ENCODE results near the gene ERN2.

DNA sequence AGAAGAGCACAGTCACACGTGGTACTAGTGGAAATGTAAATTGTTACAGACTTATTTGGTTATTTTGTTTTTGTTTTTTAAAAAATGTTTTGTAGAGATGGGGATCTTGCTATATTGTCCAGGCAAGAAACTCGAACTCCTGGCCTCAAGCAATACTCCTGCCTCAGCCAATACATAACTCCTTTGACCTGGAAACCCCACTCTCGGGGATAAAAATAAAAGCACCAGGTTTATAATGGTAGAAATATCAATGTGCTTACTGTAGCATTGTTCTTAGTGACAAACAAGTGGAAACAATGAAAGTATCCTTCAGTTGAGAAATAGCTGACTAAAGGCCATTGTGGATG lies 11.7 kb upstream of the ERN2 start:
- TF ChIP-seq, protein P1, sequence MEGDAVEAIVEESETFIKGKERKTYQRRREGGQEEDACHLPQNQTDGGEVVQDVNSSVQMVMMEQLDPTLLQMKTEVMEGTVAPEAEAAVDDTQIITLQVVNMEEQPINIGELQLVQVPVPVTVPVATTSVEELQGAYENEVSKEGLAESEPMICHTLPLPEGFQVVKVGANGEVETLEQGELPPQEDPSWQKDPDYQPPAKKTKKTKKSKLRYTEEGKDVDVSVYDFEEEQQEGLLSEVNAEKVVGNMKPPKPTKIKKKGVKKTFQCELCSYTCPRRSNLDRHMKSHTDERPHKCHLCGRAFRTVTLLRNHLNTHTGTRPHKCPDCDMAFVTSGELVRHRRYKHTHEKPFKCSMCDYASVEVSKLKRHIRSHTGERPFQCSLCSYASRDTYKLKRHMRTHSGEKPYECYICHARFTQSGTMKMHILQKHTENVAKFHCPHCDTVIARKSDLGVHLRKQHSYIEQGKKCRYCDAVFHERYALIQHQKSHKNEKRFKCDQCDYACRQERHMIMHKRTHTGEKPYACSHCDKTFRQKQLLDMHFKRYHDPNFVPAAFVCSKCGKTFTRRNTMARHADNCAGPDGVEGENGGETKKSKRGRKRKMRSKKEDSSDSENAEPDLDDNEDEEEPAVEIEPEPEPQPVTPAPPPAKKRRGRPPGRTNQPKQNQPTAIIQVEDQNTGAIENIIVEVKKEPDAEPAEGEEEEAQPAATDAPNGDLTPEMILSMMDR (conservative IDR thresholded peaks at IDR 0.05) = no peak
- TF ChIP-seq ZFX (IDR thresholded peaks at IDR 0.05) = no peak

Measured in C4-2B (cell line).